Measurements from ENCODE around the gene PBXIP1.
A peak's percentile ranks its signal among the peaks of the same experiment; 100 is the strongest.

PBXIP1 gene

GRCh38 chr1:154975409-154976059 lies 19.6 kb upstream of the PBXIP1 start:
- no peak for DNase-seq (ENCODE audit: low read depth)
- H3K4me3 ChIP-seq (ENCODE audit: low read depth, low read length), result peak overlapping the region; percentile 55
- no peak for TF ChIP-seq CTCF (IDR thresholded peaks at IDR 0.05; ENCODE audit: low read depth, low read length, missing control alignments)
- in situ Hi-C loops (cut with HindIII; ENCODE audit: low sequenced_read_pairs), result no loop called here

- DNase-seq (ENCODE audit: low read depth), result peak; percentile 90
- no peak for TF ChIP-seq CTCF (IDR thresholded peaks at IDR 0.05; ENCODE audit: low read depth, low read length, missing control alignments)
- H3K4me3 ChIP-seq (ENCODE audit: low read depth, low read length), result peak overlapping the region; percentile 55
- in situ Hi-C loops (cut with HindIII; ENCODE audit: low sequenced_read_pairs), result no loop called here
These were observed 19.0 kb upstream of the PBXIP1 start for GRCh38 chr1:154974808-154975408.

GRCh38 chr1:154974102-154974807 lies 18.4 kb upstream of the PBXIP1 start, which contains the start of gene CKS1B:
Gene CKS1B (plus strand): TSS chr1:154974681. CDS start chr1:154974746, 65 bp downstream.
- peak; percentile 100 for DNase-seq (ENCODE audit: low read depth)
- no peak for TF ChIP-seq CTCF (IDR thresholded peaks at IDR 0.05; ENCODE audit: low read depth, low read length, missing control alignments)
- peak within 1 kb of the TSS; percentile 55 for H3K4me3 ChIP-seq (ENCODE audit: low read depth, low read length)
- in situ Hi-C loops (cut with HindIII; ENCODE audit: low sequenced_read_pairs), result no loop called here

- peak; percentile 19 for TF ChIP-seq CTCF (IDR thresholded peaks at IDR 0.05; ENCODE audit: low read depth, low read length, missing control alignments)
- peak; percentile 92 for DNase-seq (ENCODE audit: low read depth)
- H3K4me3 ChIP-seq (ENCODE audit: low read depth, low read length), result peak overlapping the region; percentile 55
- in situ Hi-C loops (cut with HindIII; ENCODE audit: low sequenced_read_pairs), result no loop called here
These were observed 17.6 kb upstream of the PBXIP1 start for GRCh38 chr1:154973344-154974101.

- TF ChIP-seq CTCF (IDR thresholded peaks at IDR 0.05; ENCODE audit: low read depth, low read length, missing control alignments), result no peak
- in situ Hi-C loops (cut with HindIII; ENCODE audit: low sequenced_read_pairs), result no loop called here
- peak; percentile 85 for DNase-seq (ENCODE audit: low read depth)
- H3K4me3 ChIP-seq (ENCODE audit: low read depth, low read length), result peak overlapping the region; percentile 55
These were observed 16.8 kb upstream of the PBXIP1 start for GRCh38 chr1:154972517-154973343.
